Measurements from ENCODE around the gene ALPL.

Gene ALPL

GRCh38 chr1:21584096-21584495 lies 74.9 kb downstream of the ALPL start:
- DNase-seq = no peak

DNA sequence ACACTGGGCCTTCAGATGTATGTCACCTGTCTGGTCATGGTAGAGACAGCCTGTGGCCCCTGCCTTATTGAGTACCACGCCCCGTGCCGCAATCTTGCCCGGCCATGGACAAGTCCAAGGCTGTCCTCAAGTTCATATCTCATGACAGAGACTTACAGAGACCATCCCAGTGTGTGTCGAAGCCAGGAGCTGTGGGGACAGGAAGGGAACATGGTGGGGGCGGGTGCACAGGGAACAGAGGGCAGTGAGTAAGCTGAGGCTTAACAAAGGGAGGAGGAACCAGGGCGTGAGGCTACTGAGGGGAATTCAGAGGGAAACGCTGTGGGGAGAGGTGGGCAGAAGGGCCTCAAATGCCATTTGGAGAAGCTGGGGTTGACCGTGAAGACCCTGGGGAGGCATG lies 75.8 kb downstream of the ALPL start:
- DNase-seq = no peak

- DNase-seq = no peak
These were observed 77.0 kb downstream of the ALPL start for GRCh38 chr1:21586222-21586621.

GRCh38 chr1:21586846-21587601 lies 77.8 kb downstream of the ALPL start:
- no peak for DNase-seq

GRCh38 chr1:21587602-21587953 lies 78.4 kb downstream of the ALPL start:
- no peak for DNase-seq

DNA sequence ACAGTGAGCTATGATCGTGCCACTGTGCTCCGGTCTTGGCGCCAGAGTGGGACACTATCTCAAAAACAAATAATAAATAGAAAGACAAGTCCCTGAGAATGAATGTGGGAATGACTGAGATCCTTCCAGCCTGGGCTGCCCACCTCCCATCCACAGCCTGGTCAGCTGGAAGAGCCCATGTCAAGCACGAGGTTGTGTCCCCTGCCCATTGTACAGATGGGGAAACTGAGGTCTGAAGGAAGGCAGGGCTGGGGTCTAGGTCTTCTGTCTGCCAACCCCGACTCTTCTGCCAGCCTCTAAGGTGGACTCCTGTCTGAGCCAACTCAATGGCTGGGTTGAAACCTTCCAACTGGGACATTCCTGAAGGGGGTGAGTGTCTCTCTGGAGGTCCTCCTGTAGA lies 80.4 kb downstream of the ALPL start:
- DNase-seq = no peak

- DNase-seq = no peak
These were observed 81.1 kb downstream of the ALPL start for GRCh38 chr1:21590126-21590880.

DNA sequence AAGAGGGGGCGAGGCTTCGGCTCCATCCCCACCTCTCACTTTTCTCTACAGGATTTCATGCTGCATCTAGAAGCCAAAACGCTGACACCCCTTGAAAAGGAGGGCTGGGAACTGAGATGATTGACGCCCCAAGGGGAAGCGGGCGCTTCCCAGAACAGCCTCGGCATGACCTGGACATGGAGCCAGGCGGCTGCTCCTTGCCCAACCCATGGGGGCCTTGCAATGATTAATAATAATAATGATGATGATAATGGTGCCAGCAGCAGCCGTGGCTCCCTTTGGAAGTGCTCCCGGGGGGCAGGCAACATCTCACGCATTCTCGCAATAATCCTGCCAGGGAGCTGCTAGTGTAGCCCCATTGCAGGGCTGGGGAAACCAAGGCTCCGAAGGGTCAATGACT lies 81.7 kb downstream of the ALPL start:
- no peak for DNase-seq

- DNase-seq = no peak
These were observed 83.1 kb downstream of the ALPL start for GRCh38 chr1:21592086-21592865.

- no peak for DNase-seq
These were observed 84.0 kb downstream of the ALPL start for GRCh38 chr1:21593231-21593630.

- DNase-seq = no peak
These were observed 85.3 kb downstream of the ALPL start for GRCh38 chr1:21594501-21594900.

DNA sequence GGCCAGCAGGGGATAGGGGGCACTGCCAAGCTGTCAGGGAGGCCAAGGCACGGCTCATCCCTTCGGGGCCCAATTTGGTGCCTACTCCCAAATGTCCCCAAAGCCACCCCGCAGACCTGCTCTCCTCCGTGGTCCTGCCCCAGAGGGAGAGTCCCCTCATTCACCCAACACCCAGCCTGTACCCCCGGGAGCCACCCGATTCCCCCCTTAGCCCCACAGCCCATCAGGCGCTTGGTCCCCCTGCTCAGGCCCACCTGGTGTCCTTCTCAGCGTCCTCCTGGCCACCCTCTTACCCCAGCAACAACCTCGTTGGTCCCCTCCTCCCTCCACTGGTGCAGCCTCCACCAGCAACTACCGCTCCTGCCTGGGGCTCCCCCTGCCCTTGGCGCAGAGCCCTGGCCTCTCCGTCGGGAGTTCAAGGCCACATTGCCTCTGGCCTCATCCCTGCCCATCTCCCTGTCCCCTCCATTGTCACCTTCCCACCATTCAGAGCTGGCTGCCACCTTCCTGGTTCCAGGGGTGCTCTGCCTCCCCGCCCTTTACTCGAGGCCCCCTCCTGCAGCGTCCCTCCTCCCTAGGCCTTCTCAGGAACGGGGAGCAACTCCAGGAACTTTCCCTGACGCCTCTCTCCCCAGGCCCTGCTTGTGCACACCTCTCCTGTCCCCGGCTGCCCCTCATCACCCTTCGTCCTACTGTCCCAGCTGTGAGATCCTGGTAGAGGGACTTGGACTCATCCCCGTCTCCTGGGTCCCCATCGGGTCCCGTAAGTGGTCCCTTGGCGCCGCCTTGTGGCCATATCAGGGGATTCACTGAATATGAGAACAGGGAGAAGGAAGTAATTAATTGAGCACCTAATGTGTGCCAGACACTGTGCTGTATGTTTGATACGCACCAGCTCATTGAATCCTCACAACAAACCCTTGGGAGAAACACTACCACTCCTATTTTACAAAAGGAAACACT lies 86.0 kb downstream of the ALPL start:
- peak; percentile 79 to 82 for DNase-seq

- no peak for DNase-seq
These were observed 87.0 kb downstream of the ALPL start for GRCh38 chr1:21596174-21596573.

DNA sequence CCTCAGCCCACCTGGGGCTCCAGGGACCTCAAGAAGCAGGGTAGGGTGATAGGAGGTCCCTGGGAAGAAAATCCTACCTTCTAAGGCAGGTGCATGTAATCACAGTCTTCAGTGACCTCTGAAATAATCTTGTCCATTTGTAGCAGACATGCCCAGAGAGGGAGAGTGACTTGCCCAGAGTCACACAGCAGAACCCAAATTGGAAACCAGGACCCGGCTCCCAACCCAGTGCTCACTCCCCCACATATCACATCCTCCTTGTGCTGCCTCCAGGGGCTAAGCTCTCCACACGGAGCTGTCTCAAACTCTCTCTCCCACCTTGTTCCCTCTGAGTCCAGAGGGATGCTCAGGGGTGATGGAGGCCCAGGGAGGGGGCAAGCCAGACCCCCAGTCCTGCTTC lies 87.4 kb downstream of the ALPL start:
- DNase-seq = no peak

GRCh38 chr1:21597753-21598152 lies 88.5 kb downstream of the ALPL start:
- DNase-seq = no peak

GRCh38 chr1:21598417-21598816 lies 89.2 kb downstream of the ALPL start:
- no peak for DNase-seq

- no peak for DNase-seq
These were observed 89.7 kb downstream of the ALPL start for GRCh38 chr1:21598904-21599303.

DNA sequence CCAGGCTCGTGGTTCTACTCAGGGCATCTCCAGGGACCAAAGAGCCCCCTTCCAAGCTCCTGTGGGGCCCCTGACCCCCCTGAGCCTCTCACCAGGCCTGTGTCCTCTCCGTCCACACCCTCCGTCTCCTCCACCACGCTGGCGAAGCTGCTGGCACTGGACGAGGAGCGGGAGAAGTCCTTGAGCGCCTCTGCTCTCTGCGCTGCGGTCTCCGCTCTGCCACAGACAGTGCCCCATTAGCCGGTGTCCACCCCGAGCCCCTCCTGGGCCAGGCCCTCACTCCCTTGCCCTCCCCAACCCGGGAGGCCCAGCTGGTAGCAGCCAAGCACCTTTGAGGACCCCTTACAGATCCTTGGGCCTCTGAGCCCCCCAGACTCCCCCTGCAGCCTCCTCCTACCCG lies 90.2 kb downstream of the ALPL start:
- no peak for DNase-seq

- no peak for DNase-seq
These were observed 92.2 kb downstream of the ALPL start for GRCh38 chr1:21601278-21602048.

DNA sequence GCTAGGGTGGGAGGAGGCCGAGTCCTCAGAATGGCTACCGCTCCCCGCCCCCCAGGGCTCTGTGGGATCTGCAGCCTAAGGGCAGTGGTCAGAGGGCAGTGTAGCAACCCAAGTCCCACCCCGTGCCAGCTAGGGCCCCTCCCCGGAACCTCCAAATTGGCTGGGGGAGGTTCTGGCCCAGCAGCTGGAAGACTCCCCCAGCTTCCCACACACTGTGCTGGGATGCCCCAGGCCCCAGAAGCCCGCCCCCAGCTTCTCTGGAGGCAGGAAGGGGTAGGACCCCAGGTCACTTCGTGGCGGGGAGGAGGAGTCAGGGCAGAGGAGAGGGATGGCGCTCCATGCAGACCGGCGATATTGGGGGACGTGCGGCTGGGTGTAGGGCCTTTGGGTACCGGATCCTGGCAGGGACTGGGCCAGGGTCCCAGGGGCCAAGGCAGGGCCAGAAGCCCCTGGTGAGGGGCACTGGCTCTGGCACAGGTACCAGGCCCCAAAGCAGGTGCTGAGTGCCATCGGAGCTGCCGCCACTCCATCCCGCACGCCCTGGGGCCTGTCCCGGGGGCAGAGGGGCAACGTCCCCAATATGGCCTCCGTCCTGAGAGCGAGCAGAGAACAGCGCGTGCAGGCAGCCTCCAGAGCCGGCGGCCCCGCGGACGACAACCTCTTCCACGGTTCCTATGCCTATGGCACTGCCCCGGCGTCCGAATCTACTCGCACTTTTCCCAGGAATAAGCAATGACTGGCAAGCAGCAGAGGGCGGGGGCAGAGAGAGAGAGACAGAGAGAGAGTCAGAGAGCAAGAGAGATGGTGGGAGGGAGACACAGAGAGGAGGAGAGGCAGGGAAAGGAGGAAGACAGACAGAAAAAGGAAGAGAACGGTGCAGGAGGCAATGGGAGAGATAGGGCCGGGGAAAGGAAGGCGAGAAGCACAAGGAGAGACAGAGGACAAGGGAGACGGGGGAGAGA lies 94.2 kb downstream of the ALPL start:
- no peak for DNase-seq

Measured in activated CD4-positive, alpha-beta T cell treated with anti-CD3 and anti-CD28 coated beads, Interleukin-2, amount 50 U/mL, for 48 hours (primary cell).